Mesodermal cell (in vitro differentiated cells): ENCODE measurements around the gene NAT9.

Experiments used
- H3K27ac ChIP-seq: 2 replicates; pipeline ENCODE4 v1.7.0; 2013; ENCODE audit warnings: mild to moderate bottlenecking, low read depth, low read length, moderate library complexity; ENCODE audit not compliant: severe bottlenecking
- H3K36me3 ChIP-seq: 2 replicates; pipeline ENCODE4 v1.7.1; 2013; ENCODE audit warnings: mild to moderate bottlenecking, low read length, moderate library complexity; ENCODE audit not compliant: control insufficient read depth, insufficient read depth
- H3K4me1 ChIP-seq: one replicate; pipeline ENCODE4 v1.7.1; 2013; ENCODE audit warnings: mild to moderate bottlenecking, low read length; ENCODE audit not compliant: insufficient read depth, control insufficient read depth, poor library complexity, severe bottlenecking
- H3K4me3 ChIP-seq: 2 replicates; pipeline ENCODE4 v1.7.0; 2013; ENCODE audit warnings: low read length, control low read depth, mild to moderate bottlenecking; ENCODE audit not compliant: insufficient read depth, poor library complexity, severe bottlenecking; ENCODE audit errors: extremely low read depth
- H3K9me3 ChIP-seq: 2 replicates; pipeline ENCODE4 v1.7.1; 2013; ENCODE audit warnings: mild to moderate bottlenecking, low read length, moderate library complexity; ENCODE audit not compliant: control insufficient read depth
- WGBS, 2 experiments: methylation state at CpG; one replicate each; pipeline ENCODE4 v1.1.5; 2013; ENCODE audit warnings: missing lambda C conversion rate in 2 of 2; ENCODE audit not compliant: insufficient coverage in 2 of 2; 5-methylcytosine and 5-hydroxymethylcytosine counted together

NAT9 gene

GRCh38 chr17:74728033-74728701, 48.0 kb downstream of the NAT9 start:
- no peaks in the 10 kb centered on the region for H3K4me1 ChIP-seq
- no peaks in the 10 kb centered on the region for H3K36me3 ChIP-seq
- no peaks in the 10 kb centered on the region for H3K9me3 ChIP-seq
- WGBS, 2 experiments, result 57 to 89% methylated on average over 1 to 3 of the region's 3 CpGs
- no peak overlapping the region for H3K4me3 ChIP-seq
- no peak overlapping the region for H3K27ac ChIP-seq

- Histone ChIP-seq H3K27ac (no peak overlapping the region), H3K4me3 (no peak overlapping the region), H3K9me3 (no peaks in the 10 kb centered on the region), H3K36me3 (no peaks in the 10 kb centered on the region), H3K4me1 (no peaks in the 10 kb centered on the region)
- 85 to 94% methylated on average over 1 to 2 of the region's 3 CpGs for WGBS, 2 experiments
Measured at GRCh38 chr17:74725111-74725510, 51.0 kb downstream of the NAT9 start.

- Histone ChIP-seq H3K27ac (no peak overlapping the region), H3K9me3 (no peaks in the 10 kb centered on the region)
Measured at GRCh38 chr17:74723891-74724290, 52.3 kb downstream of the NAT9 start.

GRCh38 chr17:74722782-74723181, 53.4 kb downstream of the NAT9 start:
- no peak overlapping the region for H3K27ac ChIP-seq
- H3K4me3 ChIP-seq, result no peak overlapping the region
- H3K9me3 ChIP-seq, result no peaks in the 10 kb centered on the region
- no peaks in the 10 kb centered on the region for H3K4me1 ChIP-seq
- WGBS, 2 experiments, result 79 to 92% methylated on average over 4 of the region's 4 CpGs
- H3K36me3 ChIP-seq, result no peaks in the 10 kb centered on the region

More at GRCh38 chr17:74723891-74724290, 52.3 kb downstream of the NAT9 start:
- no peak overlapping the region for H3K4me3 ChIP-seq
- 79 to 83% methylated on average over 5 of the region's 5 CpGs for WGBS, 2 experiments
- no peaks in the 10 kb centered on the region for H3K36me3 ChIP-seq
- no peaks in the 10 kb centered on the region for H3K4me1 ChIP-seq
